GM19452 (cell line): ENCODE measurements around the gene R3HDM1.
"Not testable (repeated sequence)": the region's sequence is repeated elsewhere in the genome, so short reads cannot be mapped to it uniquely, and the experiment has no call there.

Experiments used
- ATAC-seq: cut with Tn5 transposase; IDR thresholded peaks from one replicate; pipeline ENCODE4 v1.9.1; 2021; ENCODE audit not compliant: unreplicated experiment

R3HDM1 gene

DNA sequence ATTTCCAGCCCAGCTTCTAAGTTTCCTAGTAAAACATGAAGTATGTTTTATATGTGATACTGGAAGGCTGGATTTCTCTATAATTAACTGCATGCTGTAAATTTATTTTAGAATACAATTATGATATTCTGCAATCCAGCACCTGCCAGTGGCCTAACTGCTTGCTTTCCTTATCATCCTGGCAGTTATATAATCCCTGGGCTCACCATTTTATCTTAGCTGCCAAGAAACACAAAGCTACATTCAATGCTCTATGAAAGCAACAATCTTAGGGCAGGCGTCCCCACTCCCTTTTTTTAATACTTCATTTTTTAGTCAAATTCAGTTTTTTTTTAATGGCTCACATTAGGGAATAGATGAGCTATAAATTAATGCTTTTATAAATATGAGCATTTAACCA lies 172.0 kb downstream of the R3HDM1 start:
- no peak for ATAC-seq

GRCh38 chr2:135704075-135704474 lies 172.8 kb downstream of the R3HDM1 start:
- not testable (repeated sequence) for ATAC-seq

DNA sequence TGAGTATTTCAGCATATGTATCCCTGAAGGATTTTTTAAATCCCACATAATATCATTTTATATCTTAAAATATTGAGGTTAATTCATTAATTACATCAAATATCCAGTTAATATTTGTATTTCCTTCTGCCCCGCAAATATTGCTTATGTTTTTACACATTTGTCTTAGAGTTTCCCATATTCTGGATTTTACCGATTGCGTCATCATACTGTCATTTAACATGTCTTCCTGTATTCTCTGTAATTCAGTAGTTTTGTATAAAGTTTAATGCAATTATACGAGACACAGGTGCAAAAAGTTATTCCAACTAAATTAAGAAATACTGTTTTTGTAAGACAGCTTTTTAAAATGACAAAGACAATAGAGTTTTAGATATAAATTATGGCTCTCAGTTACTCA lies 176.9 kb downstream of the R3HDM1 start:
- no peak for ATAC-seq

DNA sequence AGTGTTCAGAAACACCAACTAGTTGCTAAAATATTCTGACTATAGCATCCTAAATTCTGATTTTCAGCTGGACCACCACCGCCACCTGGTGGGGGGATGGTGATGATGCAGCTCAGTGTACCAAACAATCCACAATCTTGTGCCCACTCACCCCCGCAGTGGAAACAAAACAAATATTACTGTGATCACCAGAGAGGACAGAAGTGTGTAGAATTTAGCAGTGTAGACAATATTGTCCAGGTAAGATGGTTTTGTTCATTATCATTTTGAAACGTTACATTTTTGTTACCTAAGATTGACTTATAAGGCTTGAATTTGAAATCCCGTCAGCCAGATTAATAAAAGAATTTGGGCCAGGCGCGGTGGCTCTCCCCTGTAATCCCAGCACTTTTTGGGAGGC lies 178.7 kb downstream of the R3HDM1 start:
- peak; percentile 69 for ATAC-seq

GRCh38 chr2:135715086-135715485 lies 183.8 kb downstream of the R3HDM1 start:
- ATAC-seq: not testable (repeated sequence)

DNA sequence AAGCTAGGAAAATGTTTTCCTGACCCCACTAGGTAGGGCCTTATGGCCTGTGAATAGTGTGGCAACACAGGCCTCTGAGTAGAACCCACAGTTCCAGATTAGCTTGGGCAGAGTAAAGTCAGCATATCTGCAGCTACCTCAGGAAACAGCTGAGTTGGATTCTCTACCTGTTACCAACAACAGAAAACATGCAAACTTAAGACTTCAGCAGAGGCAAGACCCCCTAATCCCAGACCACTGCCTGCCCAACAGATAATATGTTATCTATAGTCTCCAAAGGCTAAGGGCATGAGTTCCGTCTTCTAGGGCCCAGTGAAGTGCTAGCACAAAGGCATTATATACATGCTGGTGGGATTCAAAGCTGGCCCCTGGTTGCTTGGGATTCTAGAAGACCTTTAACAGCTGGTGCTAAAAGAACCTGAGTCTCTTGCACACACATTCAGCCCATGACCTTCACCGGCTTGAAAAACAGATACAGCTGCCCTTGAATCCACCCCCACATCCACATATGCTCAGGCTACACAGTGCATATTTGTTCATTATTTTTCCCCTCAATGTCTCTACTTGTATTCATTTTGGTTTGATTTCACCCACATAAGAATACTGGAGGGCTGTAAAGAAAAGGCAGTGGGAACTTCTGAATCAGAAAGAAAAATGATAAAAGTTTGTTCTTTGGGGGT lies 196.9 kb downstream of the R3HDM1 start:
- no peak for ATAC-seq

DNA sequence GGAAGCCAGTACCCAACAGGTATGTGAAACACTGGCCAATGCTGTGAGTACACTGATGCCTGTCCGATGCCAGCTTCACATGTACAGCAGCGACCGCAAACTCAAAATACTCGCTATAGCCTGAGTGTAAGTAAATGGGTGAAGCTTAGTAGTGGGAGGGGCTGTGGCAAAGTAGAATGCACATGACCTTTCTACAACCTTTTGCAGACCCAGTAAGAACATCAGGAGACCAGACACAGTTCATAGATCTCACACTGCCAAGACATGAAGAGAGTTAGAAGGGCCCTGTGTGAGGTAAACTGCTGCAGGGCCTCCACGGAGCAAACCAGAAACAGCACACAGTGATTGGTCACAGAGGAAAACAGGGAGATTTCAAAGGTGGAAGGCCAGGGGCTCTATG lies 201.3 kb downstream of the R3HDM1 start:
- no peak for ATAC-seq

- no peak for ATAC-seq
Observed at GRCh38 chr2:135733045-135733444, 201.8 kb downstream of the R3HDM1 start.

DNA sequence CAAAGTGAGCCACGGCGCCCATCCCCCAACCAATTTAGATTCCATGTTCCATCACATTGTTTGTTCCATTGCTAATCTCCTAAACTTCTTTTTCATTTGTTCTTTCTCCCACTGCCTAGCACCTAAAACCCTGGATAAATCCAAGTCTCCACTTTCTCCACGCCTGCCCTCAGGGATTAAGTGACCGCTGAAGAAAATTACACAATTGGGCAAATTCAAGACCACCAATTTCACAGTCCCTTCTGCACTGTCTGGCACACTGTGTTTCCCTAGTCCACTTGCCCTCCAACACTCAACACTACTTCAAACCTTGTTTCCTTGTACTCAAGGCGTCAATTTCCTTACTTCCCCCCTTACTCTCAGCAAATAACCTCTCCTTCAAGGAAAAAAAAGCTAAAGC lies 205.3 kb downstream of the R3HDM1 start:
- no peak for ATAC-seq

- ATAC-seq: no peak
Observed at GRCh38 chr2:135740206-135740605, 208.9 kb downstream of the R3HDM1 start.

- ATAC-seq: no peak
Observed at GRCh38 chr2:135741043-135741394, 209.7 kb downstream of the R3HDM1 start.

DNA sequence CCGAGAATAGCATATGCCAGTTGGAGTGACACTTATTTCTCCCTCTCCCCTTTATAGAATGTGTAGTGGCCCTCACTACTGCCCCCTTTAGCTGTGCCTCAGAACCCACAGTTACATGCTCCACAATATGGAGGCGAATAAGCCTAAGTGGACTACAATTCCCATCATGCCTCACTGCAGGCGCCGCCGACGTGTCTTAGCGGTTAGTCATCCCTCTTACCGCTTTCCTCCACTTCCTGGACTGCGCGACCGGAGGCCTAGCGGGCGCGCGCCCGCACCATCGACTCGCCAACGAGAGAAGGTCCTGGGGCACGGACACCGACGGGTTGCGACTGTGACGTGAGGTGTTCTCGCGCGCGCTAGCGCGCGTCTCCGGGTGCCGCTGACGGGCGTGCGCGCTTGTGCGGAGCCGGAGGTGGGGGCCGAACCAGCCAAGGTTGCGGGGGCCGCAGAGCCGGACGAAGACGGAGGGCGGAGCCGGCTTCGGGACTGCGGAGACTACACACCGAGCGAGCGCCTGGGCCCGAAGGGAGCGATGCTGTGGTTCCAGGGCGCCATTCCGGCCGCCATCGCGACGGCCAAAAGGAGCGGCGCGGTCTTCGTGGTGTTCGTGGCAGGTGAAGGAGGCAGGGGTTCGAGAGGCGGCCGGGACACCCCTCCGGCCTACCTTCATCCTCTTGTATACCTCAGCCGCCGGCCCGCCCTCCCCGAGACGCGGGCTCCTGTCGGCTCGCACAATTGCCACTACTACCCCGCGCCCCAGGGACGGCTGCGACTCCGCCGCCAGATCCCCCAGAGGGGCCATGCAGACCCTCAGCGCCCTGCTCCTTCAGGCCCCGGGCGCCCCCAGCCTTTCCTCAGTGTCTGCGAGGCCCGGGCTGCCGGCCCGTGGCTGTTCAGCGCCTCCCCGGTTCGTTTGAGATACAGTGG lies 210.4 kb downstream of the R3HDM1 start, which contains the start of gene UBXN4:
UBXN4 (plus strand) TSS at position 461 of the 930 bp plus-strand sequence; CDS start at position 536, 75 bp downstream.
- ATAC-seq: peak; percentile 94

- ATAC-seq: peak; percentile 29
Observed at GRCh38 chr2:135742325-135742757, 211.1 kb downstream of the R3HDM1 start.

DNA sequence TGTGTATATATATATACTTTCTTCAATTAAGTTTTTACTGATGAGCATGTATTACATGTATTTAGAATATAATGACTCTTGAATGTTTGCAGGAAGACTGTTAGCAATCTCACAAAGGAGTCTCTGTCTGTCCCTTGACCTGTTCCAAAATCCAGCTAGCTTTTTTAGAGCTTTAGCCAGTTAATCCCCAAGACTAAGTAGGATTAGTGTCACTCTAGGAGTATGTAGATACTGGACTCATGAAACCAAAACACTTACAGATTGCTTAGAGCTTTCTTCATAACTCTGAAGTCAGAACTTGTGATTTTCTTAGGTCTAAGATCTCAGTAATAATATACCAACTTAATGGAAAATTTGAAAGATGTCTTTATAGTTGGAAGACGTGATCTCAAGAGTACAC lies 212.6 kb downstream of the R3HDM1 start:
- ATAC-seq: no peak

GRCh38 chr2:135744760-135745314 lies 213.6 kb downstream of the R3HDM1 start:
- no peak for ATAC-seq

- no peak for ATAC-seq
Observed at GRCh38 chr2:135745545-135745944, 214.3 kb downstream of the R3HDM1 start.

DNA sequence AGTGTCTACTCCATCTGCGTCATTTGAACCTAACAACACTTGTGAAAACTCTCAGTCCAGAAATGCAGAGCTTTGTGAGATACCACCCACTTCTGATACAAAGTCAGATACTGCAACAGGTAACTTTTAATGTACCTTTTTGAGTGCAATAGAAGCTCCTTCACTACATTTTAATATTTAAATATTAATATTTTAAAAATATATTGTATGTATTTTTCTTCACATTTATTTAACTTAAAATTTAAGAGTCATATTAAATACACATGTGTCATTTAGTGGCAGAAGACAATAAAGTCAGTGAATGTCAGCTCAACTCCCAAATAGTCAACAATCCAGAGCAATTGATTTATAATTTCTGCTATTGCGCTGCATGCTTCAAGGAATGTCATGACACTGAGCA lies 224.3 kb downstream of the R3HDM1 start:
- ATAC-seq: no peak

DNA sequence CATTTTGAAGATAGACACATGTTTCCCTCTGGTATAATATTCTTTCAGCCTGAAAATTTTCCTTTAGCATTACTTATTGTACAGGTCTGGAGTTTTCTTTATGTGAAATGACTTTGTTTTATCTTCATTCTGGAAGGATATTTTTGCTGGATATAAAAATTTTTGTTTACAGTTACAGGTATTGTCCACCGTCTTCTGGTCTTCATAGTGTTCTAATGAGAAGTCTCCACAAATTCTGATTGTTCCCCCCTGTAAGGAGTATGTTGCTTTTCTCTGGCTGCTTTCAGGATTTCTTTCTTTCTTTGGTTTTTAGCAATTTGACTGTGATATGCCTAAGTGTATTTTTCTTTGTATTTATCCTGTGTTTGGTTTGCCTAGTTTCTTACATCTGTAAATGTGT lies 225.4 kb downstream of the R3HDM1 start:
- ATAC-seq: no peak

DNA sequence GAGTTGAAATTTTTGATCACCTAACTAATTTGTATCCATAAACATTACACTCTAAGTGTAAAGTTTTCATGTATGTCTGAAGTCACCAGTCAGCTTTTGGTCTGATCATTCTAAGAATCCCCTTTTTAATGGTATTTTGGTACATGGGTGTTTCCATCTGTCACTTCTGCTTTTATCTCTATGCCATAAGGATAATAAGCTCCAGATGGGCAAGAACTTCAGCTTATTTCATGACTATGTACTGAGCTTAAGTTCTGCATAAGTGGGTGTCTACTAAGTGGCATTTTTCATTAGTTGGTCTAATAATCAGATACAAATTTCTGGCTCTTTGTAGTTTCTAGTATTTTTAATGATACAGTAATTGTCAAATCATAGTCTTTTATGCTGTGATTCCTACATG lies 230.7 kb downstream of the R3HDM1 start:
- ATAC-seq: no peak

DNA sequence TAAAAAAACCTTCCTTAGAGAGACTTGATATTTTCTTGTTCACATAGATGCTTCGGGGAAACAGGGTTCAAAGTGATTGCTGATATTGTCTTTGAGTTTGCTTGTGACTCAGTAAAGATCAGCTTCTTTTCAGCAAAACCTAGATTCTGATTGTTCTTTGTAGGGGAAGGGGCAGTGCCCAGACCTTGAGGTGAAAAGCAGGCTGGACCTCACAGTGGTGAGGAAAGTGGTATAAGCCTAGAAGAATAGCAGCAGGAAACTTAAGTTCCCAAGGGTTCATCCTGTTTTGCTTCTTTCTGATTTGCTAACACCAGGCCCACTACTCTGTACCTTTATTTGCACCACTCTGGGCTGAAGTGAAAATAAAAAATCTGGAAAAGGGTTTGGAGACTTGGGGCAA lies 231.2 kb downstream of the R3HDM1 start:
- ATAC-seq: no peak

DNA sequence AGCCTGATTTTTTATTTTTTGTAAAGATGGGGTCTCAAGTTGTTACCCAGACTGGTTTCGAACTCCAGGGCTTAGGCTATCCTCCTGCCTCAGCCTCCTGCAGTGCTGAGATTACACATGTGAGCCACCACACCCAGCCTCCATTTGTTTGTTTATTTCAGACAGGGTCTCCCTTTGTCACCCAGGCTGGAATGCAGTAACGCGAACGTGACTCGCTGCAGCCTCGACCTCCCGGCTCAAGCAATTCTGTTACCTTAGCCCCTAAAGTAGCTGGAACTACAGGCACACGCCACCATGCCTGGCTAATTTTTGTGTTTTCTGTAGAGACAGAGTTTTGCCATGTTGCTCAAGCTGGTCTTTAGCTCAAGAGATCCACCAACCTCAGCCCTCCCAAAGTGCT lies 237.6 kb downstream of the R3HDM1 start:
- ATAC-seq: no peak

DNA sequence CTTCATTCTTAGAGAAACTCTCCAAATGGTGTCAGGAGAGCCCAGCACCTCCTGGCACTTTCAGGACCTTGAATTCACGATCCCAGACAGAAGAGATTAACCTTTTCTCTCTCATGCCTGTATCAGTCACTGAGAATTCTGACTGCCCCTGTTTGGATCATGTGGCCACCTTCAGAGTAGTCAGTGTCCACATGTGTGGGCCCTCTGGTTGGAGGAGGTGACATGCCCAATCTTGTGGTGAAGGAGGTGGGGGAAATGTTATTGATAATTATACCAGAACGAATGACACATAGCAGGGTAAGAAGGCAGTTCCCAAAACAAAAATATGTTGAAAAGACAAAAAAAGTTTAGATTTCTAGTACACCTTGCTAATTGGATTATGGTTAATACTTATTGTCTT lies 242.0 kb downstream of the R3HDM1 start:
- no peak for ATAC-seq
